SU-DHL-6 (cell line): Measurements from ENCODE around the gene RTRAF.

Experiments
- H2AFZ ChIP-seq: fragments of 200-600 bp; sonication (generic); 2 replicates; pipeline ENCODE4 v1.6.1; 2014; ENCODE audit warnings: low read depth, mild to moderate bottlenecking, moderate library complexity, mixed read lengths, antibody characterized with exemption, low read length; ENCODE audit not compliant: severe bottlenecking
- H3F3A ChIP-seq: fragments of 200-600 bp; shearing (Covaris generic); 2 replicates; pipeline ENCODE4 v1.6.0; 2016; ENCODE audit warnings: antibody characterized with exemption, mild to moderate bottlenecking; ENCODE audit not compliant: insufficient read depth
- H3K27ac ChIP-seq: fragments of 200-600 bp; sonication (generic); 2 replicates; pipeline ENCODE4 v1.5.1; 2016; ENCODE audit warnings: low read depth, mild to moderate bottlenecking, low read length, moderate library complexity, mixed read lengths
- H3K27me3 ChIP-seq: fragments of 200-600 bp; sonication (generic), shearing (Covaris generic); 2 replicates; pipeline ENCODE4 v1.6.0; 2014; ENCODE audit warnings: mild to moderate bottlenecking, low read length
- H3K36me3 ChIP-seq: fragments of 200-600 bp; sonication (generic); 2 replicates; pipeline ENCODE4 v1.6.1; 2014; ENCODE audit warnings: mild to moderate bottlenecking, low read length, mixed read lengths
- H3K4me2 ChIP-seq: fragments of 300-600, 200-600 bp; shearing (Covaris generic), sonication (generic); 2 replicates; pipeline ENCODE4 v1.6.0; 2014; ENCODE audit warnings: low read length, low read depth, mild to moderate bottlenecking; ENCODE audit not compliant: poor library complexity, severe bottlenecking
- H3K4me3 ChIP-seq: fragments of 200-600 bp; sonication (generic); 2 replicates; pipeline ENCODE4 v1.5.1; 2014; ENCODE audit warnings: antibody characterized with exemption, low read length, mild to moderate bottlenecking, mixed read lengths; ENCODE audit not compliant: insufficient read depth, poor library complexity, severe bottlenecking
- H3K79me2 ChIP-seq: fragments of 200-600 bp; sonication (generic); 2 replicates; pipeline ENCODE4 v1.6.1; 2014; ENCODE audit warnings: mild to moderate bottlenecking, low read length, moderate library complexity; ENCODE audit not compliant: insufficient read depth
- H3K9ac ChIP-seq: fragments of 200-600 bp; sonication (generic); 2 replicates; pipeline ENCODE4 v1.7.0; 2014; ENCODE audit warnings: mild to moderate bottlenecking, low read length
- H3K9me2 ChIP-seq: fragments of 200-600 bp; sonication (generic); replicated peaks from 2 replicates; pipeline ENCODE4 v1.6.1; 2014; ENCODE audit warnings: low read length; ENCODE audit not compliant: insufficient read depth
- H3K9me3 ChIP-seq: fragments of 200-600 bp; sonication (generic); 2 replicates; pipeline ENCODE4 v1.6.1; 2014; ENCODE audit warnings: low read length, mixed read lengths; ENCODE audit not compliant: insufficient read depth
- H4K20me1 ChIP-seq: fragments of 200-600 bp; sonication (generic); 2 replicates; pipeline ENCODE4 v1.6.1; 2014; ENCODE audit warnings: low read depth, mild to moderate bottlenecking, antibody characterized with exemption, low read length, moderate library complexity, mixed read lengths
- EZH2phosphoT487 ChIP-seq: fragments of 200-600 bp; sonication (generic), shearing (Covaris generic); conservative IDR thresholded peaks from 2 replicates; pipeline ENCODE4 v1.6.1; 2018; ENCODE audit warnings: mild to moderate bottlenecking, antibody characterized with exemption, low read length, moderate library complexity, mixed read lengths
- TF ChIP-seq, protein P1 (sequence below): fragments of 200-600 bp; sonication (generic); IDR thresholded peaks from one replicate; pipeline ENCODE4 v1.5.1; 2017; ENCODE audit warnings: antibody characterized with exemption, mild to moderate bottlenecking, low read length, moderate library complexity; ENCODE audit not compliant: insufficient read depth, poor library complexity, severe bottlenecking

RTRAF gene

GRCh38 chr14:51960866-51961265 is 28.5 kb upstream of the RTRAF start:
- Histone ChIP-seq H3K27ac (no peak overlapping the region), H3K36me3 (no peaks in the 10 kb centered on the region), H3K27me3 (no peaks in the 10 kb centered on the region), H3K9ac (no peak overlapping the region), H3K4me3 (no peak overlapping the region), H3F3A (no peaks in the 10 kb centered on the region), H3K9me2 (no peaks in the 10 kb centered on the region), H3K9me3 (no peaks in the 10 kb centered on the region), H3K79me2 (no peaks in the 10 kb centered on the region), H4K20me1 (no peaks in the 10 kb centered on the region), H3K4me2 (no peak overlapping the region), H2AFZ (no peak overlapping the region)
- TF ChIP-seq EZH2phosphoT487, result no peak
- TF ChIP-seq, protein P1, sequence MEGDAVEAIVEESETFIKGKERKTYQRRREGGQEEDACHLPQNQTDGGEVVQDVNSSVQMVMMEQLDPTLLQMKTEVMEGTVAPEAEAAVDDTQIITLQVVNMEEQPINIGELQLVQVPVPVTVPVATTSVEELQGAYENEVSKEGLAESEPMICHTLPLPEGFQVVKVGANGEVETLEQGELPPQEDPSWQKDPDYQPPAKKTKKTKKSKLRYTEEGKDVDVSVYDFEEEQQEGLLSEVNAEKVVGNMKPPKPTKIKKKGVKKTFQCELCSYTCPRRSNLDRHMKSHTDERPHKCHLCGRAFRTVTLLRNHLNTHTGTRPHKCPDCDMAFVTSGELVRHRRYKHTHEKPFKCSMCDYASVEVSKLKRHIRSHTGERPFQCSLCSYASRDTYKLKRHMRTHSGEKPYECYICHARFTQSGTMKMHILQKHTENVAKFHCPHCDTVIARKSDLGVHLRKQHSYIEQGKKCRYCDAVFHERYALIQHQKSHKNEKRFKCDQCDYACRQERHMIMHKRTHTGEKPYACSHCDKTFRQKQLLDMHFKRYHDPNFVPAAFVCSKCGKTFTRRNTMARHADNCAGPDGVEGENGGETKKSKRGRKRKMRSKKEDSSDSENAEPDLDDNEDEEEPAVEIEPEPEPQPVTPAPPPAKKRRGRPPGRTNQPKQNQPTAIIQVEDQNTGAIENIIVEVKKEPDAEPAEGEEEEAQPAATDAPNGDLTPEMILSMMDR, result no peak

GRCh38 chr14:51962711-51963110 is 26.6 kb upstream of the RTRAF start:
- no peaks in the 10 kb centered on the region for H3K9me3 ChIP-seq
- H3K4me3 ChIP-seq, result no peak overlapping the region
- no peaks in the 10 kb centered on the region for H3K36me3 ChIP-seq
- no peak overlapping the region for H3K27ac ChIP-seq
- no peaks in the 10 kb centered on the region for H3K27me3 ChIP-seq
- no peaks in the 10 kb centered on the region for H4K20me1 ChIP-seq
- H2AFZ ChIP-seq, result no peak overlapping the region
- no peak overlapping the region for H3K4me2 ChIP-seq
- H3K9me2 ChIP-seq, result no peaks in the 10 kb centered on the region
- no peak for TF ChIP-seq EZH2phosphoT487
- TF ChIP-seq, protein P1, result no peak
- H3K79me2 ChIP-seq, result no peaks in the 10 kb centered on the region
- H3F3A ChIP-seq, result no peaks in the 10 kb centered on the region
- no peak overlapping the region for H3K9ac ChIP-seq

DNA sequence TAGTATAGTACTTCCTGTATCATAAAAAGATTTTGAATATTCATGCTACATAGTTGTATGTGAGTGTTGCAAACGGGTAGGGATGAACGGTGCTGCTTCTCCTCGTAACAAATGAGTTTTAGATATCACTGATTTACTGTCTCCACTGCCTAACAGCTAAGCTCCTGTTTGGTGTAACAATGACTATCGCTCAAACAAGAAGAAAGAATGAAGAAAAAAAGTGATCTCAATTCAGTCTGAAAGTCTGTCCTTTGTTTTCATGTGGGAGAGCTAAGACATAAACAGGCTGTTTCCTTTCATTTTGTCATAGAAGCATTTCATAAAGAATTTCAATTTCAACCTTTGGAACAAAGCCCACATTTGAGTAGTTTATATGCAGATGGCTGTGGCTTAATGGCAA is 26.1 kb upstream of the RTRAF start:
- Histone ChIP-seq H3K79me2 (no peaks in the 10 kb centered on the region), H3K27ac (no peak overlapping the region), H3K9me3 (no peaks in the 10 kb centered on the region), H4K20me1 (no peaks in the 10 kb centered on the region), H3K4me3 (no peak overlapping the region), H3K36me3 (no peaks in the 10 kb centered on the region), H3F3A (no peaks in the 10 kb centered on the region), H2AFZ (no peak overlapping the region), H3K9ac (no peak overlapping the region), H3K9me2 (no peaks in the 10 kb centered on the region), H3K27me3 (no peaks in the 10 kb centered on the region), H3K4me2 (no peak overlapping the region)
- TF ChIP-seq, protein P1, result no peak
- no peak for TF ChIP-seq EZH2phosphoT487
